Measurements from ENCODE around the gene ZNF366. TPM values are rescaled to one million over a fixed set of nuclear protein-coding genes. Genes with fewer than 3 reads are reported as not detected.
"Not testable (repeated sequence)": the region's sequence is repeated elsewhere in the genome, so short reads cannot be mapped to it uniquely, and the experiment has no call there.

ZNF366 gene
- total RNA-seq, 2 donors from 2014 or later: 0.92 to 1.0 TPM

- ATAC-seq (no peak), DNase-seq (no peak)
- intact Hi-C loops (cut with DNase I, micrococcal nuclease): no loop called here
Observed at GRCh38 chr5:72427488-72428437, 79.4 kb downstream of the ZNF366 start.

- intact Hi-C loops (cut with DNase I, micrococcal nuclease): no loop called here
- ATAC-seq: no peak
Observed at GRCh38 chr5:72427016-72427415, 80.2 kb downstream of the ZNF366 start.

GRCh38 chr5:72426019-72426418 lies 81.2 kb downstream of the ZNF366 start:
- ATAC-seq (no peak), DNase-seq (no peak)
- intact Hi-C loops (cut with DNase I, micrococcal nuclease): no loop called here

More at GRCh38 chr5:72427016-72427415, 80.2 kb downstream of the ZNF366 start:
- DNase-seq: no peak

- intact Hi-C loops (cut with DNase I, micrococcal nuclease): no loop called here
- ATAC-seq (no peak), DNase-seq (no peak)
Observed at GRCh38 chr5:72418271-72418670, 88.9 kb downstream of the ZNF366 start.

GRCh38 chr5:72417333-72418062 lies 89.7 kb downstream of the ZNF366 start:
- DNase-seq (no peak), ATAC-seq (no peak)
- intact Hi-C loops (cut with DNase I, micrococcal nuclease): no loop called here

- no peak for ATAC-seq
- intact Hi-C loops (cut with DNase I, micrococcal nuclease): no loop called here
- DNase-seq: no peak
Observed at GRCh38 chr5:72415616-72416325, 91.4 kb downstream of the ZNF366 start.

- ATAC-seq (no peak), DNase-seq (no peak)
- intact Hi-C loops (cut with DNase I, micrococcal nuclease): no loop called here
Observed at GRCh38 chr5:72412283-72413055, 94.7 kb downstream of the ZNF366 start.

GRCh38 chr5:72410688-72411295 lies 96.4 kb downstream of the ZNF366 start:
- DNase-seq (no peak), ATAC-seq (no peak)
- intact Hi-C loops (cut with DNase I, micrococcal nuclease): no loop called here

- ATAC-seq (no peak), DNase-seq (no peak)
- intact Hi-C loops (cut with DNase I, micrococcal nuclease): no loop called here
Observed at GRCh38 chr5:72408603-72409002, 98.6 kb downstream of the ZNF366 start.

GRCh38 chr5:72408127-72408526 lies 99.1 kb downstream of the ZNF366 start:
- DNase-seq: no peak
- intact Hi-C loops (cut with DNase I, micrococcal nuclease): no loop called here
- ATAC-seq: no peak

GRCh38 chr5:72407541-72407940 lies 99.7 kb downstream of the ZNF366 start:
- intact Hi-C loops (cut with DNase I, micrococcal nuclease): no loop called here
- ATAC-seq (no peak), DNase-seq (no peak)

- ATAC-seq: no peak
- intact Hi-C loops (cut with DNase I, micrococcal nuclease): no loop called here
- DNase-seq: no peak
Observed at GRCh38 chr5:72407078-72407477, 100.1 kb downstream of the ZNF366 start.

- DNase-seq; intact Hi-C loops (cut with DNase I, micrococcal nuclease); ATAC-seq: not testable (repeated sequence)
Observed at GRCh38 chr5:72404771-72405170, 102.4 kb downstream of the ZNF366 start.

- intact Hi-C loops (cut with DNase I, micrococcal nuclease): no loop called here
- DNase-seq (no peak), ATAC-seq (no peak)
Observed at GRCh38 chr5:72402959-72403628, 104.1 kb downstream of the ZNF366 start.

- intact Hi-C loops (cut with DNase I, micrococcal nuclease): no loop called here
- ATAC-seq: no peak
- no peak for DNase-seq
Observed at GRCh38 chr5:72402381-72402890, 104.8 kb downstream of the ZNF366 start.

- no peak for ATAC-seq
- intact Hi-C loops (cut with DNase I, micrococcal nuclease): no loop called here
Observed at GRCh38 chr5:72400950-72401349, 106.3 kb downstream of the ZNF366 start.

GRCh38 chr5:72397836-72398235 lies 109.4 kb downstream of the ZNF366 start:
- intact Hi-C loops (cut with DNase I, micrococcal nuclease): no loop called here
- DNase-seq (no peak), ATAC-seq (no peak)

More at GRCh38 chr5:72400950-72401349, 106.3 kb downstream of the ZNF366 start:
- no peak for DNase-seq

All from left colon (tissue), 2 donors.